Measurements from ENCODE around the gene MEX3A. TPM values are rescaled to one million over a fixed set of nuclear protein-coding genes. Genes with fewer than 3 reads are reported as not detected.

The MEX3A gene, protein sequence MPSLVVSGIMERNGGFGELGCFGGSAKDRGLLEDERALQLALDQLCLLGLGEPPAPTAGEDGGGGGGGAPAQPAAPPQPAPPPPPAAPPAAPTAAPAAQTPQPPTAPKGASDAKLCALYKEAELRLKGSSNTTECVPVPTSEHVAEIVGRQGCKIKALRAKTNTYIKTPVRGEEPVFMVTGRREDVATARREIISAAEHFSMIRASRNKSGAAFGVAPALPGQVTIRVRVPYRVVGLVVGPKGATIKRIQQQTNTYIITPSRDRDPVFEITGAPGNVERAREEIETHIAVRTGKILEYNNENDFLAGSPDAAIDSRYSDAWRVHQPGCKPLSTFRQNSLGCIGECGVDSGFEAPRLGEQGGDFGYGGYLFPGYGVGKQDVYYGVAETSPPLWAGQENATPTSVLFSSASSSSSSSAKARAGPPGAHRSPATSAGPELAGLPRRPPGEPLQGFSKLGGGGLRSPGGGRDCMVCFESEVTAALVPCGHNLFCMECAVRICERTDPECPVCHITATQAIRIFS
- under 1 TPM; 0.26 to 0.76 (median 0.38) TPM for total RNA-seq
- polyA plus RNA-seq: under 1 TPM; 0.11 to 0.17 (median 0.16) TPM
- long read RNA-seq, donor 1, full-length matches to known transcripts: 5 of 5 reads
- long read RNA-seq, donor 1, partial matches to known transcripts: 0 of 5 reads
- long read RNA-seq, donor 1, other reads (novel, unspliced or antisense): 0 of 5 reads
- long read RNA-seq, donor 2, full-length matches to known transcripts: 1 of 1 reads
- long read RNA-seq, donor 2, partial matches to known transcripts: 0 of 1 reads
- long read RNA-seq, donor 2, other reads (novel, unspliced or antisense): 0 of 1 reads

DNA sequence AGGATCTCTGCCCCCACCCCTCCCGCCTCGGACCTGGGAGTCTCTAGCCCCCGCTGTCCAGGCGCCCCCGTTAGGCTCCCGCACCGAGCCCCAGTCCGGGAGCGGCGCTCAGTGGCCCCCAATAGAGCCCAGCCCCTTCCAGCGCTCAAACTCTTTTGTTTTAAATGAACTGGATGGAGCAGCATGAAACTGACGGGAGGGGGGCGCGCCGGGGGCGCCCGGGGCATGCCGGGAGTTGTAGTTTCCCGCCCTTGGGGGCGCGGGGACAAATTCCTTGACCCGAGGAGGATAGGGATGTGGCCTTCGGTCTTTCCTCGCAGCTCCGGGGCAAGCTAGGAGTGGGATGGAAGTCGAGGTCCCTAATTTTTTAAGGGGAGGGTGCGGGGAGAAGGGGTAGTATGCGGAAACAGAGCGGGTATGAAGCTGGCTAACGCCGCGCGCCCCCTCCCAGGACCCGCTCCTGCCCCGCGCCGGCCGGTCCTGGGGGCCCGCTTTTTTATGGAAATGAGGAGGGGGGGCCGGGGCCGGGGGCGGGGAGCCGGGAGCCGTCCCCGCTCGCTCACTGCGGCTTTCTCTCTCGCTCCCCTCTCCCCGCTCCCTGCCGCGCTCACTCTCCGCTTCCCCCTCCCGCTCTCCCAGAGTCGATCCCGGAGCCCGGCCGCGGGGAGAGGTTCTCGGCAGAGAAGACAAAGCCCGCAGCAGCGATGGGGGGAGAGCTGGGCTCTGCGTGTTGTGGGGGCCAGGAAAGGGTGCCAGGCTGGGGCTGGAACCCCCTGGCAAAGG is at the start of gene MEX3A:
Gene MEX3A (minus strand): TSS at position 157 of the 783 bp plus-strand sequence. CDS start 467 bp downstream, outside the sequence.
- intact Hi-C loops (cut with DNase I; ENCODE audit: low total_unique reads): no loop called here
- Histone ChIP-seq H3K27me3 (replicated peaks in 1 of 7) (peaks cover 0 to 59% (median 10%) of the 10 kb centered on the region in 7 donors), H3K9me3 (no peaks in the 10 kb centered on the region), H3K27ac (peak within 1 kb of the TSS in 4 of 8 donors; percentile 16 to 50 (median 42)), H3K4me1 (peaks cover 3 to 28% (median 21%) of the 10 kb centered on the region in 6 donors), H3K36me3 (no peaks in the 10 kb centered on the region), H3K4me3 (peak within 1 kb of the TSS; percentile 66 to 83 (median 71))
- TF ChIP-seq POLR2A (IDR thresholded peaks at IDR 0.05) (no peak), POLR2AphosphoS5 (IDR thresholded peaks at IDR 0.05) (peak in 1 of 3 donors; percentile 59), CTCF (IDR thresholded peaks at IDR 0.05 in 8 of 11, conservative IDR thresholded peaks at IDR 0.05 in 3 of 11) (no peak)
- DNase-seq: peak; percentile 87
- 0 to 1% (median 1%) methylated on average over 31 to 61 of the region's 62 CpGs for WGBS, 5 donors

- Histone ChIP-seq H3K9me3 (no peaks in the 10 kb centered on the region), H3K4me1 (peaks cover 40 to 60% (median 52%) of the 10 kb centered on the region in 6 donors), H3K36me3 (peaks cover 0 to 53% (median 33%) of the 10 kb centered on the region in 6 donors), H3K27ac (peak overlapping the region in 7 of 8 donors; percentile 45 to 92 (median 82)), H3K27me3 (replicated peaks in 1 of 7) (peaks cover 0 to 17% (median 0%) of the 10 kb centered on the region in 7 donors), H3K4me3 (no peak overlapping the region)
- intact Hi-C loops (cut with DNase I; ENCODE audit: low total_unique reads): loop anchor here (2.0 kb wide), 1 partner anchor 40 kb away; no protein-coding TSS in a partner anchor
- 74 to 85% (median 79%) methylated on average over 6 of the region's 6 CpGs for WGBS, 5 donors
- TF ChIP-seq CTCF (IDR thresholded peaks at IDR 0.05 in 8 of 11, conservative IDR thresholded peaks at IDR 0.05 in 3 of 11) (peak in 6 of 11 experiments; percentile 7 to 70 (median 28)), POLR2A (IDR thresholded peaks at IDR 0.05) (no peak)
- DNase-seq: peak; percentile 75
Measured at GRCh38 chr1:156130578-156130942, 48.3 kb upstream of the MEX3A start.

DNA sequence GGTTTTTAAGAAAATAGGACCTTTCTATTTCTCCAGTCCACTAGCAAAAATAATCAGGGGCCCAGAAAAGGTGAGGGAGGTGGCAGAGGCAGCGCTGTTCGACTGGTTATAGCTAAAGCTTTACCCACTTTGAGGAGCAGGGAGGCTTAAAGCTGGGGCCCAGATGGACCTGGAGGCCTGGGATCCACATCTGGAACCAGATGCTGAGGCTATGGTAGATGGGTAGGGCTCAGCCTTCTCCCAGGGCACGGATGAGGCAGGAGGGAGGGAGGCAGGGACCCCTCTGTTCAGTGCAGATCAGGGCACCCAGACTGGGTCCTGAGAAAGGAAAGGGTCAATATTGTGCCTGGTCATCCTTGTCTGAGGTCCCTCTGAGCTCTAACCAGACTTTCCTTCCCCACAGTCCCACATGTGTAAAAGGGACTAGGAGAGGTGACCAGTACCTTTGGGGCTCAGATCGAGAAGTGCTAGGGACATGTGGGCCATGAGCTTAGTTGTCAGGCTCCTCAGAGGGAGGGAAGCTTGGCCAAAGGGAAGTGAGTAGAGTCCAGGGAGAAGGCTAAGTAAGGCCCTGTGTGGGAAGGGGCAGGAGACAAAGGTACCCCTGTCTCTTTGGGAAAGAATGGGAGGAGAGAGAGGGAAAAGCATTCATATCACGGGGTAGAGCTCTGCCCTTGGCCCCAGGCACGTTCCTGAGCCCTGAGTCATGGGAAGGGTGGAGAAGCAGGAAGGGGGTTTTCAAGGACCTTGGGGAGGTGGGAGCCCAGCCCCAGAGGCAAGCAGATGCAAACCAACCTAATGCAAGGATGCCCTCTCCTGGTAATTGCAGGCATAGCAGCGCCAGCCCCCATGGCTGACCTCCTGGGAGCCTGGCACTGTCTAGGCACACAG is 47.7 kb upstream of the MEX3A start:
- WGBS, 5 donors: 44 to 49% (median 47%) methylated on average over 7 of the region's 7 CpGs
- peaks cover 0 to 15% (median 0%) of the 10 kb centered on the region in 7 donors for H3K27me3 ChIP-seq (replicated peaks in 1 of 7)
- peaks cover 43 to 66% (median 58%) of the 10 kb centered on the region in 6 donors for H3K4me1 ChIP-seq
- peaks cover 0 to 46% (median 27%) of the 10 kb centered on the region in 6 donors for H3K36me3 ChIP-seq
- H3K4me3 ChIP-seq: no peak overlapping the region
- H3K9me3 ChIP-seq: no peaks in the 10 kb centered on the region
- peak; percentile 89 for DNase-seq
- intact Hi-C loops (cut with DNase I; ENCODE audit: low total_unique reads): loop anchor here (2.0 kb wide), 1 partner anchor 39 kb away; no protein-coding TSS in a partner anchor
- TF ChIP-seq POLR2A (IDR thresholded peaks at IDR 0.05) (no peak), POLR2AphosphoS5 (IDR thresholded peaks at IDR 0.05) (peak; percentile 25 to 88 (median 75)), CTCF (IDR thresholded peaks at IDR 0.05 in 8 of 11, conservative IDR thresholded peaks at IDR 0.05 in 3 of 11) (peak; percentile 97 to 99 (median 98))
- H3K27ac ChIP-seq: peak overlapping the region; percentile 71 to 92 (median 82)
